ENCODE data around the gene SLC35F1.

- no peak for TF ChIP-seq GLIS3 (CRISPR knock-in tag; IDR thresholded peaks at IDR 0.05)
- TF ChIP-seq ARNTL (CRISPR knock-in tag; IDR thresholded peaks at IDR 0.05; ENCODE audit: borderline replicate concordance, low read depth), result no peak
- no peak for TF ChIP-seq CSDC2 (CRISPR knock-in tag; IDR thresholded peaks at IDR 0.05)
- no peak for TF ChIP-seq RARB (CRISPR knock-in tag; IDR thresholded peaks at IDR 0.05)
- TF ChIP-seq PATZ1 (CRISPR knock-in tag; IDR thresholded peaks at IDR 0.05; ENCODE audit: borderline replicate concordance), result no peak
- no peak for TF ChIP-seq ZNF70 (CRISPR knock-in tag; IDR thresholded peaks at IDR 0.05)
- TF ChIP-seq TCF4 (CRISPR knock-in tag; IDR thresholded peaks at IDR 0.05; ENCODE audit: borderline replicate concordance), result no peak
- TF ChIP-seq CREB5 (CRISPR knock-in tag; IDR thresholded peaks at IDR 0.05; ENCODE audit: low read depth), result no peak
- TF ChIP-seq ZC3H10 (CRISPR knock-in tag; IDR thresholded peaks at IDR 0.05), result no peak
- no peak for TF ChIP-seq ZFP30 (CRISPR knock-in tag; IDR thresholded peaks at IDR 0.05)
Measured at GRCh38 chr6:118246406-118246805, 339.3 kb downstream of the SLC35F1 start.
